Stimulated activated CD4-positive, alpha-beta T cell treated with anti-CD3 and anti-CD28 coated beads, Interleukin-4, amount 100 ng/mL, for 48 hours (primary cell): Measurements from ENCODE around the gene SDHB.

Source experiments
- DNase-seq, 2 donors: peaks; one replicate each; pipeline ENCODE4 v3.0.0-alpha.2; 2020; ENCODE audit warnings: low read depth in 2 of 2

Gene SDHB

DNA sequence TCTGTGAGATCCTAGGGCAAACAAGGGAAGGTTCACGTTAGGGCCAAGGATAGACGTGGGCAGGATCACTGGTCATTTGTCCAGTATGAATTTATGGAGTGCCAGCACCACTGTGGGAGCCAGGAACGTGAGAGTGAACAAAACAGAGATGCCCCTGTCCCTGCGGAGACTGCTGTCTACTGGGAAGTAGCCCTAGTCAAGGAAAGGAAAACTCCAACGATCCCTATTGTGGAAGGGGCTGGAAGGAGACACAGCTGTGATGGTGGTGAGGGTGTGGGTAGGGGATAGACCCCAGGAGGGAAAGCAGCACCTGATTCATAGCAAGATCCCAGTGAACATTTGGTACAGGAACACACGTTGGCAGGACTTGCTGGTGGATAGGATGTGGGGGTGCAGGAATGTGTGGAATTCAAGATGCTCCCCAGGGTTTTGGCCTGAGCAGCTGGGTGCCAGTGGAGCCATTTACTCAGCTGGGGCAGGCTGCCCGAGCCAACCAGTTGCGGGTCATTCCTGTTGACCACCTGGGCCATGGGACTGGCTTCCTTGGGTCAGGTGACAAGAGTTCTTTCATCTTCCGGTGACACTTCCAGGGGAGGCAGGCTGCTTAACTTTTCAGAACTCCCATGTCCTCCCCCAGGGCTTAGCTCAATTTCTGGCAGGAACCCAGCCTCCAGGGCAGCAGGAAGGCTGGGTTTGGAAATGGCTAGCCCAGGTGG lies 40.9 kb downstream of the SDHB start:
- no peak for DNase-seq

GRCh38 chr1:17011439-17012307 lies 42.2 kb downstream of the SDHB start, which contains the start of gene ATP13A2:
TSS of gene ATP13A2 (minus strand) at chr1:17011928. CDS start at chr1:17011738, 190 bp downstream.
- peak; percentile 70 to 80 for DNase-seq

DNA sequence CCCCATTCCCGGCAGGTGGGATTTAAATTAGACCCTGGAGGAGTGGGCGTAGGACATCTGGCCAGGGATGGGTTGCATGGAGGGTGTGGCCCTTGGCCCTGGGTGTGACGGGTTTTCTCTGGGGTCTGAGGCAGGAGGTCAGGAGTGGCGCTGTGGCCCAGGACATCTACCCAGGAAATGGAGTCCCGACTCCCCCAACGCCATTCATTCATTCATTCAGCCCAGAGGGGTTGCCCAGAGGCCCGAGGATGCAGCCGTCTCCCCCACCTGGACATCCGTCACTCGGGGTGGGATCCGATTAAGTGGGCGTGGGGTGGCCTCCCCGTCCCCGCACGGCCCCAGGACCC lies 42.8 kb downstream of the SDHB start:
- DNase-seq = no peak

DNA sequence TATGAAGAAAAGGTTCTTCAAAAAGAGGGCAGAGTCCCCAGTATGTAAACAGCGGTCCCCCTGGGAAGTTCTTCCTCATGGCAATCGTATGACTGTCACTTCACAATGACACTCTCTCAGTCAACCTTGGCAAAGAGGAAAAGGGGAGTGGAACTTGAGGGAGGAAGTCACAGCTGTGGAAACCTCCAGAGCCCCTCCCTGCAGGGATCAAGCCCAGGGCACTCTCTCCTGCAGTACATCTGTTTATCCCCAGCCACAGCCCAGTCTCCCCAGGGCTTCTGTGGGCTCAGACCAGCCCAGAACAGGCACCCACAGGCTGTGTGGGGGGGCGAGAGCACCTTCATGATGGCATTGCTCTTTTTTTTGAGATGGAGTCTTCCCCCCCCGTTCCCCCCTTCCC lies 44.1 kb downstream of the SDHB start:
- no peak for DNase-seq

- DNase-seq = no peak
Observed at GRCh38 chr1:17008208-17008855, 45.5 kb downstream of the SDHB start.

- DNase-seq = no peak
Observed at GRCh38 chr1:17007121-17007520, 46.7 kb downstream of the SDHB start.

DNA sequence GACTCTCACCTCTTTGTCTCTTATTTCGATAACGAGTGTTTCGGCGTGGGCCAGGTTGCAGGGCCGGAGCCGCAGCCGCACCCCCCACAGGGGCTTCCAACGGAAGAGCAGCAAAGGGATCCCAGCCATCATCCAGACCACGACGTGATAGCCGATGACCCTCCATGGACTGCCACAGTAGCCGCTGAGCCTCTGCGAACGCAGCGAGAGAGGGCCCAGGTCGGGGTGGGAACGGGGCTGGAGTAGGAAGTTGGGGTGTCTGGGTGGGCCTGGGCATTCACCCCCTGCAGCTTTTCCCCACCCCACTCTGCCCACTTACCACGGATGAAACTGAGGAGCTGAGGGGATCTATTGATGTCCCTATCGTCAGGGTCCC lies 48.5 kb downstream of the SDHB start:
- DNase-seq = no peak

DNA sequence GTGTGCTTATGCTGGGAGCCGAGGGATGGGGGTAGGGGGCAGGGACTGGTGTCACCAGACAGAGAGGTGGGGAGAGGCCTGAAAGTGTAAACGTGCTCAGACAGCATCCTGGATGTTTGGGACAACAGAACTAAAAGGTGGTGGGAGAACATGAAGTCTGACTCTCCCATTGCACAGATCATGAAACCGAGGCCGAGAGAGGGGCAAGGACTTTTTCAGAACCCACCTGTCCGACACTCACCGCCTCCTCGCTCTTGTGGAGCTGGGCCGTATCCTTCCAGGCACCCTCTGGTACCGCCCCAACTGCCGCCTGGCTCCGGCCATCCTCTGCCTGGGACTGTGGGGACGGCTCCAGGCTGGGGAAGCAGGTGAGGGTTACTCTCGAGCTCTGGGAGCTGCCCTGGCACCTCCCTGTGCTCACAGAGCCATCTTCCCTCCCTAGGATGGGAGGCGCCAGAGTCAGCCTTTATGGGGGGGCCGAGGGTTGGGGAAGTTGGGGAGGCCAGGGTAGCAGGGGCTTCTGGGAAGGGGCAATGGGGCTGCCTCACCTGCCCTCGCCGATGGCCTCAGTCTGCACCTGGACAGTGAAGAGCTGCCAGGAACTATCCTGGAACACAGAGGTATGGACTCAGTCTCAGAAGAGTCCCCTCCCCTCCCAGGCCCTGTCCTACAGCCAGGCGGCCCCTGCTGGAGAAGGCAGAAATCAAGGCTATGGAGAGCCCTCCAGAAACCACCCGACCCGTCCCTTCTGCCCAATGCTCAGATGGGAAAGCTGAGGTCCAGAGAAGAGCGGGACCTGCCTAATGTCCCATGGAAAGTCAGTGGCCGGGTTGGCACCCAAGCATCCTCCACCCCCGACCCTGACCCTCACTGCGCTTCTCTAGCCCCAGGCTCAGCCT lies 49.1 kb downstream of the SDHB start:
- no peak for DNase-seq

DNA sequence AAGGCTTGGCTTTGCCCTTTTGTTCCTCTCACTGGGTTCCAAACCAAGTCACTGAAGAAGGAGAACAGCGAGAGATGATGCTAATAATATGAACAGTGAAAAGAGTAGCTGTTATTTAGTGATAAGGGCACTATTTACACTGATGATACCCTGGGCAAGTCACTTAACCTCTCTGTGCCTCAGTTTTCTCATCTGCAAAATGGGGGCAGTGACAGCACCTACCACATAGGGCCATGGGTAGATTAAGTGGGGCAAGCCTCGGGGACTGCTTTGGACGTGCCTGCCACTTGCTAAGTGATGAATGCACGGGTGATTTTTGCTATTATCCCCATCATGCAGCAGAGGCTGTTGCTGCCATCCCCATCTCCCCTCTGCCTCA lies 51.3 kb downstream of the SDHB start:
- no peak for DNase-seq

GRCh38 chr1:17001760-17002523 lies 51.9 kb downstream of the SDHB start:
- DNase-seq = no peak

DNA sequence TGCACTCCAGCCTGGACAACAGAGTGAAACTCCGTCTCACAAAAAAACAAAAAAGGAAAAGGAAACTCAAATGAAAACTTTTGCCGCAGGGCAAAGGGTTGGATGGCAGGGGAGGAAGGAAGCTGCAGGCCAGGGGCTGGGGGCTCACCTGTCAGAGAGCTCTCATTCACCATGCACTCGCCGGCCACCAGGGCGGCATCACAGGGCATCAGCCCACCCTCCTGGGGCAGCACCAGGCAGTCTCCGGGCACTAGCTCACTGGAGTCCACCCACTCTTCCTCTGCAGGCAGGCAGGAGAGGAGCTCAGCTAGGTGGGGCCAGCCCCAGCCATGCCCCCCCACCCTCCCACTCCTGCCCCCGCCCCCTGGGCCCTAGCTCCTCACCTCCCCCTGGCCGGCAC lies 54.0 kb downstream of the SDHB start:
- no peak for DNase-seq

DNA sequence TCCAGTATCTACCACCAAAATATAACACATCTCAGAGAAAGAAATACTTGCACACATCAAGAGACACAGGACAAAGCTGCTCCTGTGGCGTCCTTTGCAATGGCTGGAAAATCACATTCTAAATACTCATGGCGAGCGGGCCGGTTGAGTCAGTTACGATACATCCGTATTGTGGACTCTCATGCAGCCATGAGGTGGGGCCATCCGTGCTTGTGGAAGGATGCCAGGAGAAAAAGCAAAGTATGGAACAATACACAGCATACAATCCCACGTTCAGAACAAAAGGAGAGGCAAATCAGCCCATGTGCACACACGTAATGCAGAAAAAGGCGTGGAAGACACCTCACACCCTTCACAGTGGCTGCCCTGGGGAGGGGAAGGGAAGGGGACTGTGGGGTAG lies 55.2 kb downstream of the SDHB start:
- no peak for DNase-seq

- no peak for DNase-seq
Observed at GRCh38 chr1:16996845-16997244, 57.0 kb downstream of the SDHB start.

DNA sequence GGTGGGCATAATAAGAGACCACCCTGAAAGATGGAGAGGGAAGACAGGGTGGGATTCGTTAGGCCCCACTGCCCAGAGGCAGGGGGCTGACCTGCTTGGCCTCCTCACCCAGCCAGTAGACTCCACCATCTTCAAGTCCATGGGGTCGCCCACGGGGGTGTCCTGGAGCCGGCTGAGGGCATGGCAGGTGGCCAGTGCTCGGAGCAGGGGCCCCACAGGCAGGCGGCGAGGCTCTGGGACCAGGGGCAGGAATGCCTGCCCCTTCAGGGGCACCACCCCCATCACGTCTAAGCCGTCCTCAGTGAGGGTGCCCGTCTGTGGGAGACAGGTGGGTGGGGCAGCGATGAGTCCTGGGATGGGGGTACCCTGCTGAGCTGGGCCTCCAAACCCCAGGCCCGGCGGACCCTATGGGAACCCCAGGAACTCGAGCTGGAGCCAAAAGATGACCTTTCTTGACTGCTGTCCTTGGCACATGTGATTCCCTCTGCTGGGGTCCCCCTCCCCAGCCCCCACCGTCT lies 60.3 kb downstream of the SDHB start:
- no peak for DNase-seq

- no peak for DNase-seq
Observed at GRCh38 chr1:16992675-16993074, 61.2 kb downstream of the SDHB start.

DNA sequence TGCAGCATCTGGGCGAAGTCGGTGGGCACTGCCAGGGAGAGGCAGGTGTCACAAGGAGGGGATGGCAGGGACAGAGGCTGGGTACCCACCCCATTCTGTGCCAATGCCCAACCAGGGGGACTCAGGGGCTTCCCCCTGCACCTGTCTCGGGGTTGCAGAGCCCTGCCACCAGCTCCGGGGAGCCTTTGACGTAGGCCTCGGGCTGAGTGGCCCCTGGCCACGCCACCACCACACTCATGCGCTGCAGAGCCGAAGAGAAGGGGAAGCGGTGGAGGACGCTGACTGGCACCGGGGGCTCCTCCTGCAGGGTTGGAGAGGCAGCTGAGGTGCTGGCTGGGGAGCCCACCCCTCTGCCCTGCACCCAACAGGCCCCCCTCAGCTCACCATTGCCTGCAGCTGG lies 61.7 kb downstream of the SDHB start:
- no peak for DNase-seq

DNA sequence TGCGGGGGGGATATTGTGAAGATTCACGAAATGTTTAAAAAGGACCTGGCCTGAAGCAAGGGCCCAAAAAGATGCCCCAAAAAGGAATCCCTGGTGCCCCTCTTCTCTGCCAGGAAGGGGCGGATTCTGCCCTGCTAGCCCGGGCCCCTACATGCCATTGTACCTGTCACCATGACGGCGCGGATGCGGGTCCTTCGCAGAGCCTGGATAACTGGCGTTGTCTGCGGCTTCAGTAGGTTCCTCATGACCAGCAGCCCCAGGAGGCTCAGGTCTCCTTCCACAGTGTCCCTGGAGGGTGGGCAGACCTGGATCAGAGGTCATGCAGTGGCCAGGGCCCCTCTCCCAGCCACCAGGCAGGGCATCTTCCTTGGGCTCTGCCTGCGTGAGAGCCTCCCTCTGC lies 62.3 kb downstream of the SDHB start:
- no peak for DNase-seq

GRCh38 chr1:16989676-16990391 lies 64.0 kb downstream of the SDHB start:
- no peak for DNase-seq

GRCh38 chr1:16988210-16988609 lies 65.6 kb downstream of the SDHB start:
- DNase-seq = no peak

DNA sequence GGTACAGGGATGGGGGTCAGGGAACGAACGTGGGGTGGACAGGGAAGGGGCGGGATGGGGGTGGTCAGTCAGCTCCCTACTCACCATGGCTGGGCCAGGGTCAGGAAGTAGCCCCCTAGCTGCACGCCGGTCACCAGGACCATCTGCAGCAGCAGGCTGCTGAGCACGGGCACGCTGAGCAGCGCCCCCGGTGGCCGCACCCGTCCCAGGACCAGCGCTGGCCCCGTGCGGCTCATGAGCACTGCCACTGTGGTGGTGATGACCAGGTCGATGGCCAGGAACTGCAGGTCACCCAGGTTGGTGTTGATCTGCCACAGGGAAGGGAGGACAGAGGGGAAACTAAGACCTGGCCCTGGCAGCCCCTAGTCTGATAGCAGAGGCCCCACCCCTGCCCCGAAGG lies 66.9 kb downstream of the SDHB start:
- DNase-seq = no peak
